Adrenal gland (tissue), 5 donors: ENCODE measurements around the gene RASA3.

Source experiments
- POLR2A ChIP-seq, 2 donors: fragments of 450-650 bp; IDR thresholded peaks; one replicate each; pipeline ENCODE4 v1.6.1; 2017; ENCODE audit warnings: antibody characterized with exemption in 2 of 2, mild to moderate bottlenecking in 2 of 2, moderate library complexity in 1 of 2
- TF ChIP-seq, protein P1 (sequence below), 6 experiments: fragments of 450-650 bp in 4 of 6; fragments of 200-600 bp in 2 of 6; sonication (generic) in 1 of 6; IDR thresholded peaks; 1 replicate in 5 of 6; 2 replicates in 1 of 6; pipeline versions ENCODE4 v1.5.1 to v1.8.0; 2016 to 2021; ENCODE audit warnings: antibody characterized with exemption in 6 of 6, mild to moderate bottlenecking in 2 of 6, moderate library complexity in 1 of 6
- donor health status: DM: no; HTN: no; CAD: no.

DNA sequence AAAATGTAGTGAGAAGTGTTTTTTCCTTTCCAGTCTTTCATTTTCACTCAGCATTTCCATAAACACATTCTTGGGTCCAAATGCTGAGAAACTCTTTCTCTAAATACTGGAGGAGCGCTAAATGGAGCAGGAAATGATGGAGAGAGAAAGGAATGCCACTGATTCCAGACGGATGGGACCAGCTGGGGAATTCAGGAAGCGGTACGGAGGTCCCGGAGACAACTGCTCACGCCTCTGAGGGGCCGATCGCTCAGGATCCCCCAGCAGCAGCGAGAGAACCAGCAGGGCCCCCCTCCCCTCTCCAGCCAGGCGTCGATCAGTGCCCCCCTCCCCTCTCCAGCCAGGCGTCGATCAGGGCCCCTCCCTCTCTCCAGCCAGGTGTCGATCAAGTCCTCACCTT lies 13.2 kb downstream of the RASA3 start:
- TF ChIP-seq, protein P1, sequence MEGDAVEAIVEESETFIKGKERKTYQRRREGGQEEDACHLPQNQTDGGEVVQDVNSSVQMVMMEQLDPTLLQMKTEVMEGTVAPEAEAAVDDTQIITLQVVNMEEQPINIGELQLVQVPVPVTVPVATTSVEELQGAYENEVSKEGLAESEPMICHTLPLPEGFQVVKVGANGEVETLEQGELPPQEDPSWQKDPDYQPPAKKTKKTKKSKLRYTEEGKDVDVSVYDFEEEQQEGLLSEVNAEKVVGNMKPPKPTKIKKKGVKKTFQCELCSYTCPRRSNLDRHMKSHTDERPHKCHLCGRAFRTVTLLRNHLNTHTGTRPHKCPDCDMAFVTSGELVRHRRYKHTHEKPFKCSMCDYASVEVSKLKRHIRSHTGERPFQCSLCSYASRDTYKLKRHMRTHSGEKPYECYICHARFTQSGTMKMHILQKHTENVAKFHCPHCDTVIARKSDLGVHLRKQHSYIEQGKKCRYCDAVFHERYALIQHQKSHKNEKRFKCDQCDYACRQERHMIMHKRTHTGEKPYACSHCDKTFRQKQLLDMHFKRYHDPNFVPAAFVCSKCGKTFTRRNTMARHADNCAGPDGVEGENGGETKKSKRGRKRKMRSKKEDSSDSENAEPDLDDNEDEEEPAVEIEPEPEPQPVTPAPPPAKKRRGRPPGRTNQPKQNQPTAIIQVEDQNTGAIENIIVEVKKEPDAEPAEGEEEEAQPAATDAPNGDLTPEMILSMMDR (IDR thresholded peaks at IDR 0.05), result no peak
- no peak for TF ChIP-seq POLR2A (IDR thresholded peaks at IDR 0.05)
